Putamen (tissue), 1 donor: ENCODE measurements around the gene KDM2B.
"Not testable (repeated sequence)": the region's sequence is repeated elsewhere in the genome, so short reads cannot be mapped to it uniquely, and the experiment has no call there.

Experiments
- DNase-seq: peaks from one replicate; pipeline ENCODE4 v3.0.0-alpha.2; 2016; ENCODE audit warnings: low spot score

KDM2B gene

DNA sequence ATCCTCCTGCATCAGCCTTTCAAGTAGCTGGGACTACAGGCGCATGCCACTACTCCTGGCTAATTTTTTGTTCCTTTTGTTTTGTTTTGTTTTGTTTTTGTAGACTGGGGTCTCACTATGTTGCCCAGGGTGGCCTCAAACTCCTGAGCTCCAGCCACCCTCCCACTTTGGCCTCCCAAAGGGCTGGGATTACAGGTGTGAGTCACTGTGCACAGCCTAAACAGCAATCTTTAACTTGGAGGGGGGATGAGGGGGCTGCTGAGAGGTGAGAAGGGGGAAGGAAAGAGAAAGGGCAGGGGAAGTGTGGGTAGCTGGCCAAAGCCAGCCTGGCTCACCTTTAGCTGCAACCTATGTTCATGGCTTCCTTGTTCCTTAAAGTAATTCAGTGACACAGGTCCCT is 77.4 kb downstream of the KDM2B start:
- no peak for DNase-seq

DNA sequence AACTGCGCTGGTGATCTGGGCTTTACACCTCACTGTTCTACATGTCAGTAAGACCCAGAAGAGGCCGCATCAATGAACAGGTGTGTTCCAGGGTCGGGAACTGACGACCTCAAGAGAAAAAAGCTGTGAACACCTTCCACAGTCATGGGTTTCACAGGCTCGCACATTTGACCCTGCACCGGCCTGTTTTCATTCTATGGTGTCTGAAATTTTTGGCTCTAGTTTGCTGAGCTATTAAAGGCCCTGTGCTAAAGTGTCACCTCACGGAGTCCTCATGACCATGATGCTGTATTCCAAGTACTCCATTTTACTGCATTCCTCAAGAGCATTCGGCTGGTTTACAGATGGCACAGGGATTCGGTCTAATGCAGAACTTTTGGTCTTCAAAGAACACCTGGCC is 78.9 kb downstream of the KDM2B start:
- no peak for DNase-seq

DNA sequence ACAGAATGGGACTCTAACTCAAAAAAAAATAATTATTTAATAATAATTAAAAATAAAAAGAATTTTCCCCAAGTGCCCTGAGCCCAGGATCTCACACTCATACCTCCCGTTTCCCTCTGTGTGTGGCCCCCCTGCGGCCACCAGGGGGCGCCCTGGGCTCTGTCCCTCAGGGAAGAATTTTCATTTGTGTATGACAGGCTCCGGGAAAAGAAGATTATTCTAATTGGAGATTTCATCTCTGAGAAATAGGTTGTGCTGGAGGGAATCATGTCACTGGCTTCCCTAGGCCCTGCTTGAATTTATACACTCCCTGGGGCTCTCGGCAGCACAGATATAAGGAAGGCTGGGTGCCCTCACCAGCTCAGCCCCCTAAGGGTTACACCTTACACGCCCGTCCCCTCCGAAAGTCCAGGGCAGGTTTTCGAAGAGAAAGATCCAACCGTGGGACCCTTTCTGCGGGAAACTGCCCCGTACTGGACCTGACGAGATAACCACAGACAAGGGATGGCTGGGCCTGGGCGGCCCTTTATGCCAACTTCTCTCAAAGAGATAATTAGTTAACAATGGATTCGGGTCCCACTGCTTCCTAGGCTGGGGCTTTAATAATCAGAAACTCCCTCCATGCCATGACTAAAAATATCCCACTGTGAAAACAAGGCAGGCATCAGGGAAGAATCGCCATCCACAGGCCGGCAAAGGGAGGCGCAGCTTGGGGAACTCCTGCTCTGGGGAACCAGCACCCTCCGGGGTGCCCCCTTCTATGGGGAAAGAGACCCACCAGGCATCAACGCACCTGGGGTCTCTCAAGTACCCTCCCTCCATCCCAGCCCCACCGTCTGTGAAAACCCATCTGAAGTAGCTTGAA is 80.7 kb downstream of the KDM2B start:
- peak; percentile 73 for DNase-seq

DNA sequence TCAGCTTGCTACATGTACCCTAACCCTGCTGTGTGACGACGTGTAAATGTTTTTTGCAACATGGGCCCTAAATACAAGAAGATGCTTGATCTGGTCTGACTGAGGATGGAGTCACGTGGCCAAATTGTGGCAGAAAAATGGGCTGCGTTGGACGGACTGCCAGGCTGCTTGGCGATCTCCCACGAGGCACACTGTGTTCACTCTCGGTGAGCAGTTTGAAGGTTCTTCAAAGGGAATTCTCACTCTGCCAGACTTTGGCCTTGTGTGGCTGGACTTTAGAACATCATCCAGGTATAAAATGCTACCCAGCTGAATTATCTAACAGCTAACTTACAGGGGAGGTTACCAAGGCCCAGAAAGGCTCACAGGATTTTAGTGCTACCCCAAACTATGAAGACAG is 85.1 kb downstream of the KDM2B start:
- DNase-seq = peak; percentile 6

- DNase-seq = no peak
Observed at GRCh38 chr12:121494093-121494787, 86.6 kb downstream of the KDM2B start.

- no peak for DNase-seq
Observed at GRCh38 chr12:121490401-121491281, 90.2 kb downstream of the KDM2B start.

DNA sequence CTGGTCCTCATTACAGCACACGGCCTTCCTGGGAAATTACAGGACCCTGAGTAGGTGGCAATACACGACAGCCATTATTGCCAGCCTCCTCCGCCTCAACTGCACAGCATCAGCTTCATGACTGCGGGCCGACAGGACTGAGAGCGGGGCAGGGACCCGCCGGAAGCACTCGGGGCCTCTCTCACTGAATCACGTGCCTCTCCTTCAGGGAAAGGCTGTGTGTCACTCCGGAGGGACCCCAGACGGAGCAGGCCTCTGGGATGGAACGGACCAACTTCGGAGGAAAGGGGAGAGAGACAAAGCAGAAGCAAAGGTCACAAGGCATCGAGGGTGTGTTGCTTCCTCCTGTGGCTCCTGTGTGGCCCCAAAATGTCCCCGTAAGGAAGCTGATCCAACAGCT is 90.9 kb downstream of the KDM2B start:
- no peak for DNase-seq

- DNase-seq = no peak
Observed at GRCh38 chr12:121484967-121485366, 95.9 kb downstream of the KDM2B start.

DNA sequence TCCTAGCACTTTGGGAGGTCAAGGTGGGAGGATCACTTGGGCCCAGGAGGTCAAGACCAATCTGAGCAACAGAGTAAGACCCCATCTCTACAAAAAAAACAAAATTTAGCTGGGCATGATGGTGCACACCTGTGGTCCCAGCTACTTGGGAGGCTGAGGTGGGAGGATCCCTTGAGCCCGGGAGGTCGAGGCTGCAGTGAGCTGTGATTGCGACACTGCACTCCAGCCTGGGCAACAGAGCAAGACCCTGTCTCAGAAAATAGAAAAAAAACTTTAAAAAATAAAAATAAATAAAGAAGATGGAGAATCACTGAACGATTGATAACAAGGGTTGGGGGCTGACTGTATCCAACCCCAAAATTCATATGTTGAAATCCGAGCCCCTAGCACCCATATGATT is 96.3 kb downstream of the KDM2B start:
- DNase-seq = not testable (repeated sequence)

DNA sequence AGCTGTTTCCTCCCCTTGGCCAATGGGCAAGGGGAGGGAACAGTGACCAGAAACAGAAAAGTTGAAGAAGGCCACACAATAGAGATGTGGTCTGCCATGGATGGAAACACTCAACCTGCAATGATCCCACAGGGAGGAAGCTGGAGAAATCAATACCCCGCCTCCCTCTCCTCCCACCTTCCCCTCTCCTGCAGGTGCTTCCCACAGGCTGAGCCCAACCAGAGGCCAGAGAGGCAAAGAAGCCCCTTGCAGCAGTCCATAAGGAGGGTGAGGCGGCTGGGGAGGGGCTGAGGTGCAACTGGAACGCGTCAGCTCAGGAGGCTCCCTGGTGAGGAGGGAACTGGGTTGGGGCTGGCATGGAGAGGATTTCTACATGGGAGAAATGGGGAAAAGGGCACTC is 96.9 kb downstream of the KDM2B start:
- no peak for DNase-seq

- DNase-seq = no peak
Observed at GRCh38 chr12:121476477-121476876, 104.3 kb downstream of the KDM2B start.

DNA sequence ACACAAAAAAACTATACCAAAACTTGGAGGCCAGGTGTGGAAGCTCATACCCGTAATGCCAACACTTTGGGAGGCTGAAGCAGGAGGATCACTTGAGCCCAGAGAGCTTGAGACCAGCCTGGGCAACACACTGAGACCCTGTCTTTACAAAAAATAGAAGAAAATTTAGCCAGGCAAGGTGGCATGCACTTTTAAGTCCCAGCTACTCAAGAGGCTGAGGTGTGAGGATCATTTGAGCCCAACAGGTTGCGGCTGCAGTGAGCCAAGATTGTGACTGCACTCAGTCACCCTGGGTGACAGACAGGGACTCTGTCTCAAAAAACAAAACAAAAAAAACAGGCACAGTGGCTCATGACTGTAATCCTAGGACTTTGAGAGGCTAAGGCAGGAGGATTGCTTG is 105.5 kb downstream of the KDM2B start:
- no peak for DNase-seq

- DNase-seq = no peak
Observed at GRCh38 chr12:121472150-121472905, 108.5 kb downstream of the KDM2B start.

DNA sequence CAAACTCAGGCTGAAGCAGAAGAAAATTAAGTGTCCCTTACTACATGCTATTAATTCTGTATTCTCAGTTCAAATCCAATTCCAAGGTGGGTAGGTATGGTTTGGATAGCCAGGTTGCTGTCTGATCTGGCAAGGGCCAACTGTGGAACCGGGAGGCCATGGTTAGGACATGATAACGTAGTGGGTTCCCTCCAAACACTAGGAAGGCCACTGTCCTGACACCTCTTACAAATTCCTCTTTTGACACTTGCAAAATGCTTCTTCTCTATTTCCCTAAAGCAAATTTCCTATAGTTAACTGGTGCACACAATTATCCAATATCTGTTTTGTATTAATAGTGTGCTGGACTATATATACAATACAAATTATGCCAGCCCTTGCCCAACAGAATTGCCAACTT is 110.1 kb downstream of the KDM2B start:
- no peak for DNase-seq

DNA sequence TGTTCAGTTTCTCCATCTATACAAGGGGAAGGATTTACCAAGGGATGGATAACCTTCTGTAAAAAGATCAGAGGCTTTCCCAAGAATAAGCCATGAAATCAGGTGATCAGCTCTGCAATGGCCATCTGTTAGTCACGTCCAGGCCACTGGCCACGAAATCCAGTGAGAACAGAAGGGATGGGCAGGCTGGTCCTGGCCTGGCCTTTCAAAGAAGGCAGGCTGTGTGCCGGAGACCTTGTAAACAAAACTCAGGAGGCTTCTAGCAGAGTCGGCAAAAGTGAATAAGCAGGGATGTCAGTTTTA is 112.4 kb downstream of the KDM2B start:
- DNase-seq = no peak

DNA sequence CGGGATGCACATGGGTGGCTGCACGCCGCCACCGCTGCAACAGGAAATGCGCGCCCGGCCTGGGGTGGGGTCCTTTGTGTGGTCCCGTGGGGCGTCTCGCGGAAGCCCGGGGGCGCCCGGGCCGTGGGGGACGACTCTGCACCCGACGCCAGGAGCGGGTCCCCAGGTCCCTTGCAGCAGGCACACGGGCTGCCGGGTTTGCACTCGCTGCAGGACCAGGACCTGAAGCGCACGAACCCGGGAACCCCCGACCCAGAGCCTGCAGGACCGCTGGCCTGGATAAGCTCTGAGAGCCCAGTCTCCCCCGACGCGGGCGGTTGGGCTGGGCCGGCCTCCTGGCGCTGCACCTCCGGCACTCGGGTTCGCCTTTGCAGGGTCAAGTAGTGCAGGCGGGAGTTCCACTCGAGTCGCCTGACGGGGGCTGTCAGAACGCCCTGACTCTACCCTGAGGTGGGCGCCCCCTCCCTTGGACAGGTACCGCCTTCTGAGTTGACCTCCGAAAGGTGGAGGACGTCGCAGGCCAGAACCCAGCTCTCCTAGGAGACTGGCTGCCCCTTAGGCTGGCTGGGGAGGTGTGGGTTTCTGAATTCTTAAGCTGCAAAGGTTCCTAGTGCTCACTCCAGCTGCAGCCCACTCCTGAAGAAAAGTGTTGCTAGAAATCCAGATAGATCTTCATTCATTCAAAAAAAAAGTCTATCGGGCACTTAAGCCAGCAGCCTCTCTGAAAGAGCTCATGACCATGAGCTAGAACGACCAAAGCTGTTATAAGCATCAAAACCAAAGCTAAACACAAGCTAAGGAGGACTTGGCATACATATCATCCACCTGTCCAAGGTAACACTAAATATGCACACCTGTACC is 113.0 kb downstream of the KDM2B start:
- DNase-seq = no peak

DNA sequence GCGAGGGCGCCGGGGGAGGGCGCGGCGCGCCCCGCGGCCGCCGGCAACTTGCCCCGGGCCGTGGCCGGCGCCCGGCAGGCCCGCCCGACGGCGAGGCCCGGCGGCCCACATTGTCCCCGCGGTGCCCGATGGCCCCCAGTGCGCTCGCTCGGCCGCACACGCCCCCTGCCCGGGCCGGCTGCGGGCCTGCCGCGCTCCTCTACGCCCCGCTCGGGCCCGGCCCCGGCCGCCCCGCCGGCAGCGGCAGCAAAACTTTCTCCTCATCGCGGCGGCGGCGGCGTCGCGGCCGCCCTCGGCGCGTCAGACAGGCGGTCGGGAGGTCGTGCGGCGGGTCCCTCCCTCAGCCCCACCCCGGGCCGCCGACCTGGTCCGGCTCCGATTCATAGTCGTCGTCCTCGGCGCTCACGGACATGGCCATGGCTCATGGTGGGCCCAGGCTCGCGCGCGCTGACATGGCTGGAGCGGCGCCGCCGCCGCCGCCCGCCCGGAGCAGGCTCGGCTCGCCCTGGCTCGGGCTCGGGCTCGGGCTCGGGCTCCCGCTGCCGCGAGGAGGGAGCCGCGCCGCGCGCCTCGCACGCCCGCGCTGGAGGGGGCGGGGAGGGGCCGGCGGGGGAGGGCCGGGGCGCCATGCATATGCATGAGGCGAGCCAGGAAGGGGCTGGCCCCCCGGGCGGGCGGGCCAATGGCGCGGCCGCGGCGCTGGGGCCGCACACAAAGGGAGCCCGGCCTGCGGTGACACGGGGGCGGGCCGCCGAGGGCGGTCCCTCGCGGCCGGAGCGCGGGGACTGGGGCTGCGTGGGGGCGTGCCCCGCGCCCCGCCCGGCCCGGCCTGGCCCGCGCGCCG is 113.8 kb downstream of the KDM2B start:
- peak; percentile 92 for DNase-seq

DNA sequence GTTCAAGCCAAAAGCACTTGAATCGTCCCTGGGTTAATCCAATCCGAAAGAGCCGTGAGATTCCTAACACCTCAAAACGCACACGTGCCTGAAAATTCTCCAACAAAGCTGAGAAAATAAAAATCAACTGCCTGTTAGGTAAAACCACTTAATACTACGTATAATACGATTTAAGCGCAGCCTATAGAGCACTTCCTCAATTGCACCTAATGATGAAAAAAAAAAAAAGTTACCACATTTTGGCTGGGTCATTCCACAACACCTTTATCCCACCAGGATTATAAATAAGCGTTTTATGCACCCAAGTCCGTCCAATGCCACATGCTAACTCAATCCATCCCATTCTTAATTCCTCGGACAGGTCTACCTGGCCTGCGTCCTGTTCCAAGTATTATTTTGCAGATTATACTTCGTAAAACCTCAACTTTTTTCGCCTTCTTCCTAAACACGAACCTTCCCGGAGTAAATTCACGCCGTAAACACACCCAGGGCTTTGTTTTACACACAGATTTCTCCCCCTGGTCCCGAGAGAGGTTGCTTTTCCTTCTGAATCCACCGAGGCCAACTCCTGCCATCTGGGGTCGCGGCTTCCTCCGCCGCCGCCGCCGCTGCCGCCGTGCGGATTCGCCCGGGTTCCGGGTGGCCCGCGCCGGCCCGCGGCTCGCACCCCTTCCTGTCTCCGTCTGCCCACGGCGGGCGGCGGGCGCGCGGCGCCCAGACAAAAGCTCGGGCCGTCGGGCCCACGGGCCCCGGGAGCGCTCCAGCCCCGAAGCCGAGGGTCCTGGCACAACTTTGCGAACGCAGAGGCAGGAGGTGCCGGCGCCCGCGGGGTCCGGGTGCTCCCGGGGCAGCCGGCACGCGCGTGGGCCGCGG is 114.7 kb downstream of the KDM2B start:
- no peak for DNase-seq

DNA sequence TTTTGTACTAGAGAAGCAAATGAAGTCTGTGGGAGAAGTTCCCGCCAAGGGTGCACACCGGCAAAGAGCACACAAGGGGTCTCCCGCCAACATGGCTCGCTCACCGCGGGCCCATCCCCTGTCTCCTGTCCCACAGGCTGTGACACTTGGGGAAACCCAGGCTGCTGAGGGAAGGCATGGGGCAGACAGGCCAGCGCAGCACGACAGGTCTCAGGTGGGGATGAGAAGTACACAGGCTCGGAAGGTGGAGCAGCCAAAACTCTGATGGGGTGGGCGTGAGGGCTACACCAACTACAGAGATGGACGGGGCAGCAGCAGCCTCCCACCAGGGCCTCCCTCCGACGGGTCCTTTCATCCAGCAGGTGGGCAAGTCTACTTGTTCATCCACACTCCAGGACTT is 116.5 kb downstream of the KDM2B start:
- no peak for DNase-seq
